K562 (cell line): Measurements from ENCODE around the gene MS4A13. TPM values are rescaled to one million over a fixed set of nuclear protein-coding genes. Genes with fewer than 3 reads are reported as not detected.

Experiments
- ATAC-seq: fragments of 200-7000 bp; cut with Tn5 transposase; 3 replicates; pipeline ENCODE4 v1.9.1; 2020; ENCODE audit warnings: moderate library complexity
- BruUV-seq: library from RNA; stranded (reverse); fragments of 400-500 nt; replicated peaks from 2 replicates; lab custom pipeline; 2021; lab: Mats Ljungman, UMichigan
- CTCF ChIA-PET: fragments of 300-600 bp; formaldehyde crosslinking; extraction: SDS; loops from one replicate; lab custom pipeline; 2021; ENCODE audit warnings: low intra/inter-chr PET ratio; lab: Yijun Ruan, JAX
- POLR2A ChIA-PET: fragments of 300-600, 350-650 bp; sonication (Branson Sonifier 250); formaldehyde crosslinking; extraction: SDS; loops from one replicate; lab custom pipeline; 2021; ENCODE audit warnings: antibody characterized with exemption, inconsistent platforms; lab: Yijun Ruan, JAX
- DNase-seq, 4 experiments: peaks; one replicate each; pipeline versions ENCODE4 v3.0.0 to v3.0.0-alpha.2; 2011 to 2018; ENCODE audit warnings: low spot score in 3 of 4, mixed read lengths in 3 of 4; ENCODE audit errors: extremely low read depth in 1 of 4
- FAIRE-seq: peaks from 2 replicates; lab custom pipeline; 2011; peaks lifted over from hg19 to GRCh38; lab: Jason Lieb, UNC
- H2AFZ ChIP-seq: 2 replicates; pipeline ENCODE4 v1.6.0; 2011; ENCODE audit warnings: low read depth, low read length, control low read depth, inconsistent platforms
- H3K27ac ChIP-seq: fragments of 200-600 bp; 3 replicates; pipeline ENCODE4 v1.8.0; 2011; ENCODE audit warnings: low read depth, mild to moderate bottlenecking, control low read depth, inconsistent platforms, low read length, moderate library complexity, mixed read lengths; ENCODE audit errors: extremely low read depth
- H3K27me3 ChIP-seq, 2 experiments: fragments of 300-600 bp in 1 of 2; 2 replicates in 1 of 2; 3 replicates in 1 of 2; pipeline versions ENCODE4 v1.6.0 to v1.8.0; 2011; ENCODE audit warnings: inconsistent platforms in 2 of 2, low read length in 2 of 2, mild to moderate bottlenecking in 1 of 2, mixed read lengths in 1 of 2, moderate library complexity in 1 of 2; ENCODE audit not compliant: control insufficient read depth in 2 of 2, insufficient read depth in 2 of 2
- H3K36me3 ChIP-seq: fragments of 300-600 bp; 3 replicates; pipeline ENCODE4 v1.8.0; 2011; ENCODE audit warnings: mild to moderate bottlenecking, low read length, inconsistent platforms; ENCODE audit not compliant: control insufficient read depth, insufficient read depth
- H3K4me1 ChIP-seq, 2 experiments: fragments of 200-600 bp in 1 of 2; replicated peaks in 1 of 2; 2 replicates in 1 of 2; 3 replicates in 1 of 2; pipeline versions ENCODE4 v1.5.1 to v1.8.0; 2011; ENCODE audit warnings: inconsistent platforms in 2 of 2, low read length in 2 of 2, mild to moderate bottlenecking in 1 of 2, mixed read lengths in 1 of 2, moderate library complexity in 1 of 2; ENCODE audit not compliant: control insufficient read depth in 2 of 2, insufficient read depth in 2 of 2
- H3K4me2 ChIP-seq: 2 replicates; pipeline ENCODE4 v1.6.1; 2011; ENCODE audit warnings: low read length, control low read depth, inconsistent platforms, mixed read lengths; ENCODE audit not compliant: insufficient read depth
- H3K4me3 ChIP-seq: fragments of 200-600 bp; sonication (generic), shearing (Covaris generic); 2 replicates; pipeline ENCODE4 v1.5.1; 2016; ENCODE audit warnings: control low read depth, inconsistent platforms
- H3K79me2 ChIP-seq: fragments of 200-600 bp; 3 replicates; pipeline ENCODE4 v1.8.0; 2011; ENCODE audit warnings: low read length, inconsistent platforms; ENCODE audit not compliant: control insufficient read depth, insufficient read depth
- H3K9ac ChIP-seq, 2 experiments: 2 replicates each; pipeline versions ENCODE4 v1.6.0 to v1.6.1; 2011; ENCODE audit warnings: low read depth in 2 of 2, low read length in 2 of 2, control low read depth in 1 of 2, inconsistent platforms in 1 of 2, mild to moderate bottlenecking in 1 of 2, mixed read lengths in 1 of 2; ENCODE audit not compliant: insufficient read depth in 1 of 2
- H3K9me1 ChIP-seq: one replicate; pipeline ENCODE4 v1.6.0; 2011; ENCODE audit warnings: inconsistent platforms, mild to moderate bottlenecking, low read length, moderate library complexity; ENCODE audit not compliant: control insufficient read depth, insufficient read depth
- H3K9me3 ChIP-seq: replicated peaks from 2 replicates; pipeline ENCODE4 v1.5.1; 2011; ENCODE audit warnings: low read depth, low read length, inconsistent platforms; ENCODE audit not compliant: control insufficient read depth, insufficient read depth
- H4K20me1 ChIP-seq: replicated peaks from 2 replicates; pipeline ENCODE4 v1.6.1; 2011; ENCODE audit warnings: low read length, inconsistent platforms, mixed read lengths; ENCODE audit not compliant: control insufficient read depth, insufficient read depth
- GABPB1 ChIP-seq: sonication (generic); formaldehyde crosslinking; IDR thresholded peaks from 2 replicates; pipeline ENCODE4 v1.8.0; 2022; ENCODE audit warnings: mild to moderate bottlenecking, missing genetic modification reagents
- MCM5 ChIP-seq: fragments of 450-650 bp; IDR thresholded peaks from 2 replicates; pipeline ENCODE4 v1.6.1; 2016; ENCODE audit warnings: low read depth
- MTF1 ChIP-seq: fragments of 250-450 bp; sonication (Bioruptor Pico); IDR thresholded peaks from 2 replicates; pipeline ENCODE4 v1.9.0; 2021; ENCODE audit warnings: moderate library complexity, mild to moderate bottlenecking, inconsistent platforms, borderline replicate concordance
- WGBS: fragments of 100-300 bp; shearing (Covaris generic); methylation state at CpG from one replicate; pipeline ENCODE4 v1.1.6; 2016; ENCODE audit warnings: low coverage, mixed read lengths; ENCODE audit not compliant: insufficient coverage; ENCODE audit errors: missing lambda C conversion rate; 5-methylcytosine and 5-hydroxymethylcytosine counted together
- in situ Hi-C: fragments of 300-500 bp; cut with MboI; formaldehyde crosslinking; loops from 4 replicates; pipeline ENCODE4 v1.15.0; 2018; ENCODE audit warnings: inconsistent platforms, mixed read lengths
- intact Hi-C: fragments of 100-400 bp; cut with micrococcal nuclease; formaldehyde crosslinking; loops from 2 replicates; pipeline ENCODE4 v1.14.2; 2022
- polyA plus RNA-seq, 8 experiments: library from polyadenylated mRNA; depleted of rRNA in 4 of 8; stranded (reverse) in 5 of 8; unstranded in 3 of 8; fragments of >200 nt; fragmentation: Nextera tagmentation in 2 of 8; fragmentation: Illumina TruSeq in 1 of 8; extraction: Ambion mirVana in 2 of 8; extraction: Trizol in 1 of 8; gene quantifications; 2 replicates each; pipeline versions ENCODE4 v1.2.1 to v1.2.3, GENCODE V29; 2011 to 2014; ENCODE audit warnings: inconsistent platforms in 1 of 8, missing spikeins in 1 of 8
- total RNA-seq, 7 experiments: library from RNA; depleted of rRNA in 6 of 7; stranded (reverse); fragments of >200 nt in 6 of 7; fragmentation: Illumina TruSeq in 2 of 7; extraction: Trizol in 2 of 7; gene quantifications; 2 replicates each; pipeline versions ENCODE4 v1.2.1 to v1.2.3, GENCODE V29; 2011 to 2021; ENCODE audit warnings: low replicate concordance in 1 of 7
- TF ChIP-seq, protein P1 (sequence below): fragments of 250-450 bp; sonication (Bioruptor Pico); IDR thresholded peaks from 2 replicates; pipeline ENCODE4 v1.8.0; 2021; ENCODE audit warnings: moderate library complexity, mild to moderate bottlenecking, inconsistent platforms
- TF ChIP-seq, protein P2 (sequence below): fragments of 450-650 bp; IDR thresholded peaks from 2 replicates; pipeline ENCODE4 v1.6.1; 2016; ENCODE audit warnings: mild to moderate bottlenecking, moderate library complexity
- TF ChIP-seq, protein P3 (sequence below): fragments of 450-650 bp; IDR thresholded peaks from 2 replicates; pipeline ENCODE4 v1.6.1; 2017; ENCODE audit warnings: mild to moderate bottlenecking, moderate library complexity

The MS4A13 gene
- total and polyA plus RNA-seq, 9 of the 15 experiments (the other 6 are each of a cell fraction or from before 2014, with no cell fraction given), result 0.15 to 0.43 (median 0.36) TPM; not detected in 6

DNA sequence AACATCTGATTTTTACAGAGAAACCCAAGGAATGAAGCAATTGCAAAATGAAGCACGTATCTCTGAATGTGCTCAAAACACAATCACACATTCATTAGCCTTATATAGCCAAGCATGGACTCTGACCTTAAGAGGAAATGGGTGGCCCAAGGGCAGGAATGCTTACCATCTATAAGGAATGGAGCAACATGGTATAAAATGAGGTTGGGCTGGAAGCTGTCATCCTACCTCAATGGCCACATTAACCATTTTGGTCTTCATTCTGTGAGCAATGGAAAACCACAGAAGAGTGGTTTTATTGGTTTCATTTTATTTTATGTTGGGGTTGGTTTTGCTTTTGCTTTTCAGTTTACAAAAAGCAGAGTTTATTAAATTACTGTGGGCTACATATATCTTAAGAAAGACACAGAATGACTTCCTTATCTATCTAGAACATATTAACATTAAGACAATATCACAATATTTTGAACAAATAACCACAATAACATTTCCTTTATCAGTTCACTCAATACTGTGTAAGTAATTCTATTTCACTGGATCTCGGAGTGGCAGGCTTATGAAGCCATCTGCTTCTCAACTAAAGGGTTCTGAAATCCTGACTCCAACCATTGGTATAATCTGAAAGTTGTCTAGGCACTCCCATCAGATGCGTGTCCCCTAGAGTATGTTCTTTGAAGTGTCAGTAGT lies 10.8 kb upstream of the MS4A13 start:
- 0% methylated on average over 3 of the region's 3 CpGs for WGBS
- POLR2A ChIA-PET, result no interaction called here
- TF ChIP-seq, protein P1, sequence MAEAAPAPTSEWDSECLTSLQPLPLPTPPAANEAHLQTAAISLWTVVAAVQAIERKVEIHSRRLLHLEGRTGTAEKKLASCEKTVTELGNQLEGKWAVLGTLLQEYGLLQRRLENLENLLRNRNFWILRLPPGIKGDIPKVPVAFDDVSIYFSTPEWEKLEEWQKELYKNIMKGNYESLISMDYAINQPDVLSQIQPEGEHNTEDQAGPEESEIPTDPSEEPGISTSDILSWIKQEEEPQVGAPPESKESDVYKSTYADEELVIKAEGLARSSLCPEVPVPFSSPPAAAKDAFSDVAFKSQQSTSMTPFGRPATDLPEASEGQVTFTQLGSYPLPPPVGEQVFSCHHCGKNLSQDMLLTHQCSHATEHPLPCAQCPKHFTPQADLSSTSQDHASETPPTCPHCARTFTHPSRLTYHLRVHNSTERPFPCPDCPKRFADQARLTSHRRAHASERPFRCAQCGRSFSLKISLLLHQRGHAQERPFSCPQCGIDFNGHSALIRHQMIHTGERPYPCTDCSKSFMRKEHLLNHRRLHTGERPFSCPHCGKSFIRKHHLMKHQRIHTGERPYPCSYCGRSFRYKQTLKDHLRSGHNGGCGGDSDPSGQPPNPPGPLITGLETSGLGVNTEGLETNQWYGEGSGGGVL (CRISPR knock-in tag), result no peak
- TF ChIP-seq MTF1 (CRISPR knock-in tag), result no peak
- TF ChIP-seq, protein P2, sequence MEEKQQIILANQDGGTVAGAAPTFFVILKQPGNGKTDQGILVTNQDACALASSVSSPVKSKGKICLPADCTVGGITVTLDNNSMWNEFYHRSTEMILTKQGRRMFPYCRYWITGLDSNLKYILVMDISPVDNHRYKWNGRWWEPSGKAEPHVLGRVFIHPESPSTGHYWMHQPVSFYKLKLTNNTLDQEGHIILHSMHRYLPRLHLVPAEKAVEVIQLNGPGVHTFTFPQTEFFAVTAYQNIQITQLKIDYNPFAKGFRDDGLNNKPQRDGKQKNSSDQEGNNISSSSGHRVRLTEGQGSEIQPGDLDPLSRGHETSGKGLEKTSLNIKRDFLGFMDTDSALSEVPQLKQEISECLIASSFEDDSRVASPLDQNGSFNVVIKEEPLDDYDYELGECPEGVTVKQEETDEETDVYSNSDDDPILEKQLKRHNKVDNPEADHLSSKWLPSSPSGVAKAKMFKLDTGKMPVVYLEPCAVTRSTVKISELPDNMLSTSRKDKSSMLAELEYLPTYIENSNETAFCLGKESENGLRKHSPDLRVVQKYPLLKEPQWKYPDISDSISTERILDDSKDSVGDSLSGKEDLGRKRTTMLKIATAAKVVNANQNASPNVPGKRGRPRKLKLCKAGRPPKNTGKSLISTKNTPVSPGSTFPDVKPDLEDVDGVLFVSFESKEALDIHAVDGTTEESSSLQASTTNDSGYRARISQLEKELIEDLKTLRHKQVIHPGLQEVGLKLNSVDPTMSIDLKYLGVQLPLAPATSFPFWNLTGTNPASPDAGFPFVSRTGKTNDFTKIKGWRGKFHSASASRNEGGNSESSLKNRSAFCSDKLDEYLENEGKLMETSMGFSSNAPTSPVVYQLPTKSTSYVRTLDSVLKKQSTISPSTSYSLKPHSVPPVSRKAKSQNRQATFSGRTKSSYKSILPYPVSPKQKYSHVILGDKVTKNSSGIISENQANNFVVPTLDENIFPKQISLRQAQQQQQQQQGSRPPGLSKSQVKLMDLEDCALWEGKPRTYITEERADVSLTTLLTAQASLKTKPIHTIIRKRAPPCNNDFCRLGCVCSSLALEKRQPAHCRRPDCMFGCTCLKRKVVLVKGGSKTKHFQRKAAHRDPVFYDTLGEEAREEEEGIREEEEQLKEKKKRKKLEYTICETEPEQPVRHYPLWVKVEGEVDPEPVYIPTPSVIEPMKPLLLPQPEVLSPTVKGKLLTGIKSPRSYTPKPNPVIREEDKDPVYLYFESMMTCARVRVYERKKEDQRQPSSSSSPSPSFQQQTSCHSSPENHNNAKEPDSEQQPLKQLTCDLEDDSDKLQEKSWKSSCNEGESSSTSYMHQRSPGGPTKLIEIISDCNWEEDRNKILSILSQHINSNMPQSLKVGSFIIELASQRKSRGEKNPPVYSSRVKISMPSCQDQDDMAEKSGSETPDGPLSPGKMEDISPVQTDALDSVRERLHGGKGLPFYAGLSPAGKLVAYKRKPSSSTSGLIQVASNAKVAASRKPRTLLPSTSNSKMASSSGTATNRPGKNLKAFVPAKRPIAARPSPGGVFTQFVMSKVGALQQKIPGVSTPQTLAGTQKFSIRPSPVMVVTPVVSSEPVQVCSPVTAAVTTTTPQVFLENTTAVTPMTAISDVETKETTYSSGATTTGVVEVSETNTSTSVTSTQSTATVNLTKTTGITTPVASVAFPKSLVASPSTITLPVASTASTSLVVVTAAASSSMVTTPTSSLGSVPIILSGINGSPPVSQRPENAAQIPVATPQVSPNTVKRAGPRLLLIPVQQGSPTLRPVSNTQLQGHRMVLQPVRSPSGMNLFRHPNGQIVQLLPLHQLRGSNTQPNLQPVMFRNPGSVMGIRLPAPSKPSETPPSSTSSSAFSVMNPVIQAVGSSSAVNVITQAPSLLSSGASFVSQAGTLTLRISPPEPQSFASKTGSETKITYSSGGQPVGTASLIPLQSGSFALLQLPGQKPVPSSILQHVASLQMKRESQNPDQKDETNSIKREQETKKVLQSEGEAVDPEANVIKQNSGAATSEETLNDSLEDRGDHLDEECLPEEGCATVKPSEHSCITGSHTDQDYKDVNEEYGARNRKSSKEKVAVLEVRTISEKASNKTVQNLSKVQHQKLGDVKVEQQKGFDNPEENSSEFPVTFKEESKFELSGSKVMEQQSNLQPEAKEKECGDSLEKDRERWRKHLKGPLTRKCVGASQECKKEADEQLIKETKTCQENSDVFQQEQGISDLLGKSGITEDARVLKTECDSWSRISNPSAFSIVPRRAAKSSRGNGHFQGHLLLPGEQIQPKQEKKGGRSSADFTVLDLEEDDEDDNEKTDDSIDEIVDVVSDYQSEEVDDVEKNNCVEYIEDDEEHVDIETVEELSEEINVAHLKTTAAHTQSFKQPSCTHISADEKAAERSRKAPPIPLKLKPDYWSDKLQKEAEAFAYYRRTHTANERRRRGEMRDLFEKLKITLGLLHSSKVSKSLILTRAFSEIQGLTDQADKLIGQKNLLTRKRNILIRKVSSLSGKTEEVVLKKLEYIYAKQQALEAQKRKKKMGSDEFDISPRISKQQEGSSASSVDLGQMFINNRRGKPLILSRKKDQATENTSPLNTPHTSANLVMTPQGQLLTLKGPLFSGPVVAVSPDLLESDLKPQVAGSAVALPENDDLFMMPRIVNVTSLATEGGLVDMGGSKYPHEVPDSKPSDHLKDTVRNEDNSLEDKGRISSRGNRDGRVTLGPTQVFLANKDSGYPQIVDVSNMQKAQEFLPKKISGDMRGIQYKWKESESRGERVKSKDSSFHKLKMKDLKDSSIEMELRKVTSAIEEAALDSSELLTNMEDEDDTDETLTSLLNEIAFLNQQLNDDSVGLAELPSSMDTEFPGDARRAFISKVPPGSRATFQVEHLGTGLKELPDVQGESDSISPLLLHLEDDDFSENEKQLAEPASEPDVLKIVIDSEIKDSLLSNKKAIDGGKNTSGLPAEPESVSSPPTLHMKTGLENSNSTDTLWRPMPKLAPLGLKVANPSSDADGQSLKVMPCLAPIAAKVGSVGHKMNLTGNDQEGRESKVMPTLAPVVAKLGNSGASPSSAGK, result no peak
- no peak for TF ChIP-seq GABPB1 (CRISPR knock-in tag)
- TF ChIP-seq, protein P3, sequence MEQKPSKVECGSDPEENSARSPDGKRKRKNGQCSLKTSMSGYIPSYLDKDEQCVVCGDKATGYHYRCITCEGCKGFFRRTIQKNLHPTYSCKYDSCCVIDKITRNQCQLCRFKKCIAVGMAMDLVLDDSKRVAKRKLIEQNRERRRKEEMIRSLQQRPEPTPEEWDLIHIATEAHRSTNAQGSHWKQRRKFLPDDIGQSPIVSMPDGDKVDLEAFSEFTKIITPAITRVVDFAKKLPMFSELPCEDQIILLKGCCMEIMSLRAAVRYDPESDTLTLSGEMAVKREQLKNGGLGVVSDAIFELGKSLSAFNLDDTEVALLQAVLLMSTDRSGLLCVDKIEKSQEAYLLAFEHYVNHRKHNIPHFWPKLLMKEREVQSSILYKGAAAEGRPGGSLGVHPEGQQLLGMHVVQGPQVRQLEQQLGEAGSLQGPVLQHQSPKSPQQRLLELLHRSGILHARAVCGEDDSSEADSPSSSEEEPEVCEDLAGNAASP, result no peak
- TF ChIP-seq MCM5, result no peak

More for the DNA sequence above, 10.8 kb upstream of the MS4A13 start:
- no peaks in the 10 kb centered on the region; a peak in 1 of 5 replicates for H3K27me3 ChIP-seq
- no TSS peak for BruUV-seq
- DNase-seq (no peak), FAIRE-seq (no peak), ATAC-seq (no peak)
- H3K4me2 ChIP-seq, result no peak overlapping the region
- in situ Hi-C loops, result no loop called here
- H3K79me2 ChIP-seq, result no peaks in the 10 kb centered on the region
- H3K4me3 ChIP-seq, result no peak overlapping the region
- intact Hi-C loops, result no loop called here
- H3K36me3 ChIP-seq, result no peaks in the 10 kb centered on the region
- H2AFZ ChIP-seq, result no peak overlapping the region
- H3K9me1 ChIP-seq, result no peaks in the 10 kb centered on the region
- CTCF ChIA-PET, result no interaction called here
- H3K27ac ChIP-seq, result no peak overlapping the region
- H3K9me3 ChIP-seq, result no peaks in the 10 kb centered on the region
- H3K9ac ChIP-seq, result no peak overlapping the region
- no peaks in the 10 kb centered on the region for H4K20me1 ChIP-seq
- H3K4me1 ChIP-seq, result no peaks in the 10 kb centered on the region
